SK-N-SH (cell line): Measurements from ENCODE around the gene VPS18. TPM values are rescaled to one million over a fixed set of nuclear protein-coding genes. Genes with fewer than 3 reads are reported as not detected.

Experiments used
- CTCF ChIA-PET: fragments of 300-600, 350-600 bp; formaldehyde crosslinking; extraction: SDS; loops from one replicate; lab custom pipeline; 2021; lab: Yijun Ruan, JAX
- POLR2A ChIA-PET: fragments of 350-600 bp; sonication (Branson Sonifier 250); formaldehyde crosslinking; extraction: SDS; loops from one replicate; lab custom pipeline; 2020; ENCODE audit warnings: antibody characterized with exemption, inconsistent platforms; lab: Yijun Ruan, JAX
- DNase-seq: peaks from one replicate; pipeline ENCODE4 v3.0.0; 2012
- H2AFZ ChIP-seq: fragments of 200-600 bp; sonication (generic); 2 replicates; pipeline ENCODE4 v1.8.1; 2016; ENCODE audit warnings: antibody characterized with exemption, mild to moderate bottlenecking, low read depth
- H3F3A ChIP-seq: fragments of 200-600 bp; sonication (generic); replicated peaks from 2 replicates; pipeline ENCODE3; 2016; ENCODE audit warnings: antibody characterized with exemption, mild to moderate bottlenecking; ENCODE audit not compliant: insufficient read depth
- H3K27ac ChIP-seq, 2 experiments: fragments of 200-500 bp in 1 of 2; fragments of 200-600 bp in 1 of 2; sonication (Bioruptor generic) in 1 of 2; sonication (generic), shearing (Covaris generic) in 1 of 2; 2 replicates each; pipeline versions ENCODE4 v1.5.1 to v1.6.1; 2014 to 2016; ENCODE audit warnings: low read depth in 2 of 2, inconsistent platforms in 1 of 2, low read length in 1 of 2, mild to moderate bottlenecking in 1 of 2, mixed read lengths in 1 of 2
- H3K27me3 ChIP-seq: fragments of 200-600 bp; sonication (generic), shearing (Covaris generic); 2 replicates; pipeline ENCODE4 v1.6.1; 2016; ENCODE audit warnings: mixed run types; ENCODE audit not compliant: insufficient read depth
- H3K36me3 ChIP-seq, 2 experiments: fragments of 200-500 bp in 1 of 2; fragments of 200-600 bp in 1 of 2; sonication (Bioruptor generic) in 1 of 2; sonication (generic) in 1 of 2; replicated peaks in 1 of 2; 2 replicates each; pipeline versions ENCODE3 to v1.5.1; 2014 to 2016; ENCODE audit warnings: low read length in 1 of 2, mild to moderate bottlenecking in 1 of 2; ENCODE audit not compliant: insufficient read depth in 2 of 2, control insufficient read depth in 1 of 2
- H3K4me1 ChIP-seq, 2 experiments: fragments of 200-500 bp in 1 of 2; fragments of 200-600 bp in 1 of 2; sonication (Bioruptor generic) in 1 of 2; sonication (generic), shearing (Covaris generic) in 1 of 2; 2 replicates each; pipeline versions ENCODE4 v1.5.1 to v1.6.1; 2014 to 2016; ENCODE audit warnings: low read depth in 1 of 2, low read length in 1 of 2, mixed run types in 1 of 2; ENCODE audit not compliant: insufficient read depth in 2 of 2, control insufficient read depth in 1 of 2
- H3K4me2 ChIP-seq: fragments of 200-600 bp; sonication (generic), shearing (Covaris generic); 2 replicates; pipeline ENCODE4 v1.6.1; 2017; ENCODE audit warnings: mixed run types
- H3K4me3 ChIP-seq, 2 experiments: fragments of 200-500 bp in 1 of 2; fragments of 200-600 bp in 1 of 2; sonication (Bioruptor generic) in 1 of 2; sonication (generic), shearing (Covaris generic) in 1 of 2; 2 replicates each; pipeline versions ENCODE4 v1.5.1 to v1.8.1; 2014 to 2016; ENCODE audit warnings: low read depth in 2 of 2, inconsistent platforms in 1 of 2, low read length in 1 of 2, mild to moderate bottlenecking in 1 of 2, mixed read lengths in 1 of 2, moderate library complexity in 1 of 2
- H3K79me2 ChIP-seq: fragments of 200-600 bp; sonication (generic); 2 replicates; pipeline ENCODE4 v1.8.1; 2017; ENCODE audit warnings: mild to moderate bottlenecking; ENCODE audit not compliant: insufficient read depth
- H3K9ac ChIP-seq: fragments of 200-600 bp; sonication (generic); 2 replicates; pipeline ENCODE4 v1.6.1; 2017; ENCODE audit warnings: mixed run types
- H3K9me2 ChIP-seq: fragments of 200-600 bp; sonication (generic); 2 replicates; pipeline ENCODE4 v1.6.1; 2017; ENCODE audit warnings: mixed run types
- H3K9me3 ChIP-seq: fragments of 200-600 bp; sonication (generic); 2 replicates; pipeline ENCODE4 v1.6.1; 2017; ENCODE audit warnings: mixed run types, mild to moderate bottlenecking, moderate library complexity
- H4K20me1 ChIP-seq: fragments of 200-600 bp; sonication (generic); 2 replicates; pipeline ENCODE4 v1.6.1; 2017; ENCODE audit warnings: mild to moderate bottlenecking, mixed run types; ENCODE audit not compliant: insufficient read depth
- CTCF ChIP-seq: fragments of 200-600 bp; sonication (generic); IDR thresholded peaks from 2 replicates; pipeline ENCODE4 v1.6.1; 2017; ENCODE audit warnings: antibody characterized with exemption, mild to moderate bottlenecking, moderate library complexity
- EZH2phosphoT487 ChIP-seq: fragments of 200-600 bp; sonication (generic); IDR thresholded peaks from 2 replicates; pipeline ENCODE4 v1.6.1; 2017; ENCODE audit warnings: low read depth, mixed run types, mild to moderate bottlenecking, antibody characterized with exemption, moderate library complexity, borderline replicate concordance
- FOXJ3 ChIP-seq: sonication (generic); formaldehyde crosslinking; IDR thresholded peaks from 2 replicates; pipeline ENCODE4 v1.5.1; 2020; ENCODE audit warnings: mild to moderate bottlenecking, missing genetic modification reagents
- GABPA ChIP-seq: IDR thresholded peaks from 2 replicates; pipeline ENCODE4 v1.4.0; 2012; ENCODE audit warnings: low read depth, mild to moderate bottlenecking
- JUND ChIP-seq: IDR thresholded peaks from 2 replicates; pipeline ENCODE4 v1.4.0; 2012
- MAX ChIP-seq: IDR thresholded peaks from 2 replicates; pipeline ENCODE4 v1.4.0; 2012; ENCODE audit warnings: low read depth
- NFIC ChIP-seq: IDR thresholded peaks from 2 replicates; pipeline ENCODE4 v1.4.0; 2012; ENCODE audit warnings: borderline replicate concordance
- NRF1 ChIP-seq: IDR thresholded peaks from 2 replicates; pipeline ENCODE4 v1.6.1; 2012; ENCODE audit warnings: low read depth, mild to moderate bottlenecking, low read length
- RCOR1 ChIP-seq: fragments of 150-350 bp; IDR thresholded peaks from 2 replicates; pipeline ENCODE4 v1.6.1; 2017; ENCODE audit warnings: antibody characterized with exemption, low read length
- RFX5 ChIP-seq: IDR thresholded peaks from 2 replicates; pipeline ENCODE4 v1.6.1; 2012; ENCODE audit warnings: mild to moderate bottlenecking, improper control_type of control experiment, low read length
- RXRA ChIP-seq: IDR thresholded peaks from 2 replicates; pipeline ENCODE4 v1.4.0; 2012; ENCODE audit warnings: low read depth, mild to moderate bottlenecking, borderline replicate concordance
- SMC3 ChIP-seq: IDR thresholded peaks from 2 replicates; pipeline ENCODE4 v1.6.1; 2012; ENCODE audit warnings: low read depth, low read length, improper control_type of control experiment
- TAF1 ChIP-seq: IDR thresholded peaks from 2 replicates; pipeline ENCODE4 v1.6.1; 2012; ENCODE audit warnings: low read depth, mild to moderate bottlenecking, low read length, moderate library complexity, borderline replicate concordance
- TCF12 ChIP-seq: IDR thresholded peaks from 2 replicates; pipeline ENCODE4 v1.4.0; 2012
- TEAD4 ChIP-seq: IDR thresholded peaks from 2 replicates; pipeline ENCODE4 v1.4.0; 2012; ENCODE audit warnings: mild to moderate bottlenecking, borderline replicate concordance; ENCODE audit not compliant: insufficient read depth
- USF2 ChIP-seq: fragments of 150-350 bp; IDR thresholded peaks from 2 replicates; pipeline ENCODE4 v1.6.1; 2017; ENCODE audit warnings: antibody characterized with exemption, low read length, low read depth, borderline replicate concordance
- YY1 ChIP-seq: IDR thresholded peaks from 2 replicates; pipeline ENCODE4 v1.4.0; 2012; ENCODE audit warnings: low read depth, mild to moderate bottlenecking
- ZBTB33 ChIP-seq: IDR thresholded peaks from 2 replicates; pipeline ENCODE4 v1.4.0; 2012; ENCODE audit warnings: low read depth, borderline replicate concordance
- WGBS: methylation state at CpG from one replicate; pipeline ENCODE4 v1.1.6; 2017; ENCODE audit warnings: low lambda C conversion rate; 5-methylcytosine and 5-hydroxymethylcytosine counted together
- polyA plus RNA-seq, 3 experiments: library from polyadenylated mRNA; depleted of rRNA; stranded (reverse); fragments of >200 nt; gene quantifications; 2 replicates each; pipeline ENCODE4 v1.2.3, GENCODE V29; 2012

VPS18 gene
- polyA plus RNA-seq, 1 of the 3 experiments (the other 2 are of a cell fraction) = 14.1 TPM

GRCh38 chr15:40915679-40916078 lies 21.4 kb downstream of the VPS18 start (continued):
- TF ChIP-seq CTCF (no peak), SMC3 (no peak), TAF1 (no peak), TCF12 (no peak)

GRCh38 chr15:40917585-40917984 lies 23.3 kb downstream of the VPS18 start:
- Histone ChIP-seq H3K4me3 (no peak overlapping the region), H3K9ac (no peak overlapping the region), H3K9me2 (no peaks in the 10 kb centered on the region), H2AFZ (no peak overlapping the region), H3K27me3 (no peaks in the 10 kb centered on the region), H3K9me3 (no peaks in the 10 kb centered on the region), H3F3A (no peaks in the 10 kb centered on the region), H4K20me1 (no peaks in the 10 kb centered on the region), H3K4me2 (no peak overlapping the region), H3K4me1 (no peaks in the 10 kb centered on the region), H3K79me2 (no peaks in the 10 kb centered on the region), H3K27ac (no peak overlapping the region), H3K36me3 (no peaks in the 10 kb centered on the region)
- no peak for DNase-seq
- TF ChIP-seq RFX5 (no peak), FOXJ3 (no peak), JUND (no peak), TEAD4 (no peak), NRF1 (no peak), YY1 (no peak), USF2 (no peak), GABPA (no peak), RCOR1 (no peak)
- WGBS = 93% methylated on average over 7 of the region's 11 CpGs
- ChIA-PET POLR2A (no interaction called here), CTCF (interaction anchor here (3.8 to 33.6 kb wide), 3 partner anchors 12 to 24 kb away, joined by 25 to 675 read pairs (median 41); partner anchors contain the start of genes DLL4 and VPS18)

GRCh38 chr15:40918146-40918798 lies 24.0 kb downstream of the VPS18 start:
- Histone ChIP-seq H3K9me2 (no peaks in the 10 kb centered on the region), H4K20me1 (no peaks in the 10 kb centered on the region), H3K4me2 (no peak overlapping the region), H3K27ac (no peak overlapping the region), H3F3A (no peaks in the 10 kb centered on the region), H3K4me1 (no peaks in the 10 kb centered on the region), H3K4me3 (no peak overlapping the region), H3K79me2 (no peaks in the 10 kb centered on the region), H2AFZ (no peak overlapping the region), H3K9me3 (no peaks in the 10 kb centered on the region), H3K9ac (no peak overlapping the region), H3K36me3 (no peaks in the 10 kb centered on the region), H3K27me3 (no peaks in the 10 kb centered on the region)
- POLR2A ChIA-PET = no interaction called here
- CTCF ChIA-PET = interaction anchor here (1.2 to 33.6 kb wide), 5 partner anchors 12 to 267 kb away, joined by 3 to 675 read pairs (median 25); partner anchors contain the start of genes DLL4 and VPS18
- DNase-seq = no peak
- WGBS = 87% methylated on average over 11 of the region's 15 CpGs
- TF ChIP-seq ZBTB33 (no peak), EZH2phosphoT487 (no peak), RFX5 (no peak), NFIC (no peak), FOXJ3 (no peak), CTCF (no peak), JUND (no peak), RCOR1 (no peak), MAX (no peak), SMC3 (no peak), RXRA (no peak), GABPA (no peak)
